ENCODE results near the gene EPOP.

Gene EPOP

DNA sequence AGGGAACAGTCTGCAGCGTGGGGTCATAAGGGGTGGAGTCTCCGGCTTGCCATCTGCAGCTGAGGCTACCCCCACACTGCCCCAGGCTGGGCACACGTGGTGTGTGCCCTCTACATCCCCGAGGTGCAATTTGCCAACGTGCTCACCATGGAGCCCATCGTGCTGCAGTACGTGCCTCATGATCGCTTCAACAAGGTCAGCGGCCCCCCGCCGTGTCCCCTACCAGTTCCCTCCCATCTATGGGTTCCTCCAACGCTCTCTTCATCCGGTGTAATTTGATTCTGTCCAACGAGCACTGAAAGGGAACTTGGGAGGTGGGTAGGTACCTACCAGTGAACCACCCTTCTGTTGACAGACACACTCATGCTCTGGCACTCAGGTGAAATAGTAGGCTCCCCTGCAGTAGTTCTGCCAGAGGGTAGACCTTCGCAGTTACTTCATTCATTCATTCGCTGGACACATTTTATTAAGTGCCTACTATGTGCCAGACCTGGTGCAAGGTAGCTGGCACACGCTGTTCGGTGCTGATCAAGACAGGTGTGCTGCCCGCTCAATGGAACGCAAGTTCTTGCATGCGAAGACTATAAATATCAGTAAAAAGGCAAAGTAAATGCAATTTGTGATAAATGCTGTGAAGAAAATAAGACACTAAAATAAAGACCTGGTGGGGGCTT, 33.1 kb upstream of the EPOP start:
- Histone ChIP-seq H3K4me3 (ENCODE audit: low read length) (no peak overlapping the region), H3K9me2 (replicated peaks; ENCODE audit: insufficient read depth, low read length) (no peaks in the 10 kb centered on the region), H2AFZ (ENCODE audit: low read length) (no peak overlapping the region), H3K27me3 (replicated peaks; ENCODE audit: insufficient read depth, low read length) (no peaks in the 10 kb centered on the region), H3K4me2 (ENCODE audit: low read depth, low read length) (no peak overlapping the region), H3K4me1 (ENCODE audit: low read length) (peaks cover 6% of the 10 kb centered on the region; the same call in 1 of the 2 replicates), H3K36me3 (replicated peaks; ENCODE audit: insufficient read depth, low read length) (0 out of 2 replicates have a peak, but pooled peaks cover 5% of the 10 kb centered on the region), H3K79me2 (ENCODE audit: low read length) (peaks cover 68% of the 10 kb centered on the region), H3K9ac (ENCODE audit: low read length) (no peak overlapping the region), H3F3A (ENCODE audit: insufficient read depth, low read length) (peaks cover 25% of the 10 kb centered on the region), H3K9me3 (replicated peaks; ENCODE audit: insufficient read depth, low read length) (no peaks in the 10 kb centered on the region), H3K27ac (ENCODE audit: low read length) (no peak overlapping the region), H4K20me1 (ENCODE audit: insufficient read depth, low read length) (no peaks in the 10 kb centered on the region)
- TF ChIP-seq EZH2phosphoT487 (IDR thresholded peaks at IDR 0.05; ENCODE audit: low read length): no peak
- no peak for TF ChIP-seq EZH2 (optimal IDR thresholded peaks at IDR 0.05; ENCODE audit: low read depth, low read length)
- TF ChIP-seq, protein P1, sequence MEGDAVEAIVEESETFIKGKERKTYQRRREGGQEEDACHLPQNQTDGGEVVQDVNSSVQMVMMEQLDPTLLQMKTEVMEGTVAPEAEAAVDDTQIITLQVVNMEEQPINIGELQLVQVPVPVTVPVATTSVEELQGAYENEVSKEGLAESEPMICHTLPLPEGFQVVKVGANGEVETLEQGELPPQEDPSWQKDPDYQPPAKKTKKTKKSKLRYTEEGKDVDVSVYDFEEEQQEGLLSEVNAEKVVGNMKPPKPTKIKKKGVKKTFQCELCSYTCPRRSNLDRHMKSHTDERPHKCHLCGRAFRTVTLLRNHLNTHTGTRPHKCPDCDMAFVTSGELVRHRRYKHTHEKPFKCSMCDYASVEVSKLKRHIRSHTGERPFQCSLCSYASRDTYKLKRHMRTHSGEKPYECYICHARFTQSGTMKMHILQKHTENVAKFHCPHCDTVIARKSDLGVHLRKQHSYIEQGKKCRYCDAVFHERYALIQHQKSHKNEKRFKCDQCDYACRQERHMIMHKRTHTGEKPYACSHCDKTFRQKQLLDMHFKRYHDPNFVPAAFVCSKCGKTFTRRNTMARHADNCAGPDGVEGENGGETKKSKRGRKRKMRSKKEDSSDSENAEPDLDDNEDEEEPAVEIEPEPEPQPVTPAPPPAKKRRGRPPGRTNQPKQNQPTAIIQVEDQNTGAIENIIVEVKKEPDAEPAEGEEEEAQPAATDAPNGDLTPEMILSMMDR (IDR thresholded peaks at IDR 0.05; ENCODE audit: low read length): no peak
- no peak for DNase-seq

GRCh38 chr17:38706505-38707216, 31.9 kb upstream of the EPOP start:
- peaks cover 6% of the 10 kb centered on the region for H3K4me1 ChIP-seq (ENCODE audit: low read length)
- H3K4me3 ChIP-seq (ENCODE audit: low read length): peak overlapping the region; percentile 86
- H3K4me2 ChIP-seq (ENCODE audit: low read depth, low read length): peak overlapping the region; percentile 77
- peaks cover 34% of the 10 kb centered on the region for H3F3A ChIP-seq (ENCODE audit: insufficient read depth, low read length)
- peak; percentile 18 for DNase-seq
- no peaks in the 10 kb centered on the region for H3K9me2 ChIP-seq (replicated peaks; ENCODE audit: insufficient read depth, low read length)
- H3K79me2 ChIP-seq (ENCODE audit: low read length): peaks cover 68% of the 10 kb centered on the region
- H3K27me3 ChIP-seq (replicated peaks; ENCODE audit: insufficient read depth, low read length): no peaks in the 10 kb centered on the region
- H3K9me3 ChIP-seq (replicated peaks; ENCODE audit: insufficient read depth, low read length): no peaks in the 10 kb centered on the region
- no peaks in the 10 kb centered on the region for H4K20me1 ChIP-seq (ENCODE audit: insufficient read depth, low read length)
- H3K36me3 ChIP-seq (replicated peaks; ENCODE audit: insufficient read depth, low read length): 0 out of 2 replicates have a peak, but pooled peaks cover 5% of the 10 kb centered on the region
- TF ChIP-seq, protein P1 (IDR thresholded peaks at IDR 0.05; ENCODE audit: low read length): no peak
- TF ChIP-seq EZH2 (optimal IDR thresholded peaks at IDR 0.05; ENCODE audit: low read depth, low read length) (no peak), EZH2phosphoT487 (IDR thresholded peaks at IDR 0.05; ENCODE audit: low read length) (no peak)
- H3K9ac ChIP-seq (ENCODE audit: low read length): peak overlapping the region; percentile 68
- H2AFZ ChIP-seq (ENCODE audit: low read length): no peak overlapping the region
- peak overlapping the region; percentile 20; the same call in 1 of the 2 replicates for H3K27ac ChIP-seq (ENCODE audit: low read length)

DNA sequence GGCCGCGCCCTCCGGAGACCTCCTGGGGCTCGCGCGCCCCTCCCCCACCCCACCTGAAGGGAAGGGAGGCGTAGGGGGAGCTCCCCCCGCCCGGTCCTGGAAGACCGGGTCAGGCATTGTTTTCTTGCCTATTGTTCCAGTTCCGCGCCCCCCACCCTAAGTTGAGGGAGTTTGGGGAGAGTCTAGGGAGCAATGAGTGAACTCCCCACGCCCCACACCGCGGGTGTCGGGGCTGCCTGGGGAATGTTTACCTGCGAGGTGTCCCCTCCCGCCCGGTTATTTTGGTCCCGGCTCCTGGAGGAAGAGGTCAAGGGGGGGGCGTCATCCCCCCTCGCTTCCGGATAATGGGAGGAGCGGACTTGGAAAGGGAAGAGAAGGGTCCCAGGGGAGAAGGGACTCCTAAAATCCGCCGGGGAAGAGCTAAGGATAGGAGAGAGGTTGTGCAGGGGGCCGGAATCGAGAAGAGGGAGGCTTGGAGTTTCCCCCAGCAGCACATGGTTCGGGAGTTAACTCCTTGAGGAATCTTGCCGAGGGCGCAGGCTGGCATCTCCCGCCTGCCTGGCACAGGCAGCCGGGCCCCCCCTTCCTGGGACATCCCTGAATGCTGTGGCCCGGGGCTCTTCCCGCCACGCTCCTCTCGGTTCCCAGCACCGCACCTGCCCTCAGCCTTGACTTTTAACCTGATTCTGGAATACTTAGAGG, 31.2 kb upstream of the EPOP start:
- Histone ChIP-seq H3F3A (ENCODE audit: insufficient read depth, low read length) (peaks cover 42% of the 10 kb centered on the region), H3K79me2 (ENCODE audit: low read length) (peaks cover 65% of the 10 kb centered on the region), H3K4me1 (ENCODE audit: low read length) (peaks cover 13% of the 10 kb centered on the region), H3K27me3 (replicated peaks; ENCODE audit: insufficient read depth, low read length) (no peaks in the 10 kb centered on the region), H4K20me1 (ENCODE audit: insufficient read depth, low read length) (no peaks in the 10 kb centered on the region), H3K9me2 (replicated peaks; ENCODE audit: insufficient read depth, low read length) (no peaks in the 10 kb centered on the region), H3K9me3 (replicated peaks; ENCODE audit: insufficient read depth, low read length) (no peaks in the 10 kb centered on the region), H3K27ac (ENCODE audit: low read length) (peak overlapping the region; percentile 20; the same call in 1 of the 2 replicates), H3K4me2 (ENCODE audit: low read depth, low read length) (peak overlapping the region; percentile 77), H2AFZ (ENCODE audit: low read length) (0 out of 2 replicates have a peak overlapping the region, but pooled peaks have one; percentile 30), H3K9ac (ENCODE audit: low read length) (peak overlapping the region; percentile 68), H3K4me3 (ENCODE audit: low read length) (peak overlapping the region; percentile 86), H3K36me3 (replicated peaks; ENCODE audit: insufficient read depth, low read length) (0 out of 2 replicates have a peak, but pooled peaks cover 5% of the 10 kb centered on the region)
- DNase-seq: peak; percentile 9
- TF ChIP-seq EZH2phosphoT487 (IDR thresholded peaks at IDR 0.05; ENCODE audit: low read length) (no peak), EZH2 (optimal IDR thresholded peaks at IDR 0.05; ENCODE audit: low read depth, low read length) (no peak)
- TF ChIP-seq, protein P1 (IDR thresholded peaks at IDR 0.05; ENCODE audit: low read length): no peak
